Esophagus squamous epithelium (tissue), 5 donors: ENCODE results near the gene UBE2R2. TPM values are rescaled to one million over a fixed set of nuclear protein-coding genes. Genes with fewer than 3 reads are reported as not detected.

Experiments
- DNase-seq: peaks from one replicate; lab custom pipeline; 2025; lab: John Stamatoyannopoulos, UW
- H3K27ac ChIP-seq, 4 donors: fragments of 200-600 bp; sonication (generic); one replicate each; pipeline ENCODE4 v1.5.1; 2016 to 2019; ENCODE audit warnings: mild to moderate bottlenecking in 1 of 4
- H3K27me3 ChIP-seq, 4 donors: fragments of 200-600 bp; sonication (generic); 1 replicate in 3 of 4; 2 replicates in 1 of 4; pipeline versions ENCODE4 v1.5.1 to v1.6.0; 2017 to 2021; ENCODE audit warnings: antibody characterized with exemption in 1 of 4
- H3K36me3 ChIP-seq, 3 donors: fragments of 200-600 bp; sonication (generic); one replicate each; pipeline ENCODE4 v1.5.1; 2016 to 2019
- H3K4me1 ChIP-seq, 3 donors: fragments of 200-600 bp; sonication (generic); one replicate each; pipeline ENCODE4 v1.5.1; 2017 to 2019
- H3K4me3 ChIP-seq, 4 donors: fragments of 200-600 bp; sonication (generic); 1 replicate in 3 of 4; 2 replicates in 1 of 4; pipeline ENCODE4 v1.5.1; 2016 to 2019; ENCODE audit warnings: mild to moderate bottlenecking in 2 of 4, moderate library complexity in 1 of 4
- H3K9me3 ChIP-seq, 3 donors: fragments of 200-600 bp; sonication (generic); one replicate each; pipeline ENCODE4 v1.5.1; 2016 to 2019
- CTCF ChIP-seq, 6 experiments: fragments of 450-650 bp in 4 of 6; fragments of 200-600 bp in 2 of 6; sonication (generic) in 2 of 6; IDR thresholded peaks; one replicate each; pipeline ENCODE4 v1.5.1; 2016 to 2019; ENCODE audit warnings: antibody characterized with exemption in 6 of 6, mild to moderate bottlenecking in 4 of 6, moderate library complexity in 4 of 6
- POLR2A ChIP-seq, 4 donors: fragments of 450-650 bp; IDR thresholded peaks; one replicate each; pipeline ENCODE4 v1.6.1; 2017; ENCODE audit warnings: antibody characterized with exemption in 4 of 4, mild to moderate bottlenecking in 4 of 4, moderate library complexity in 3 of 4
- WGBS, 2 donors: methylation state at CpG; one replicate each; pipeline ENCODE4 v1.1.5; 2018; 5-methylcytosine and 5-hydroxymethylcytosine counted together
- intact Hi-C: fragments of 100-400 bp; cut with DNase I; formaldehyde crosslinking; loops from one replicate; pipeline ENCODE4 v1.15.0; 2022
- total RNA-seq, 4 donors: library from RNA; depleted of rRNA; stranded (reverse); fragments of >200 nt; gene quantifications; one replicate each; pipeline ENCODE4 v1.1.0, GENCODE V29; 2016
- donor health status: DM: yes; HTN: yes; CAD: no.

Gene UBE2R2
- total RNA-seq, 4 donors from 2014 or later = 14.3 to 19.1 (median 16.7) TPM

GRCh38 chr9:33903157-33903780 lies 86.3 kb downstream of the UBE2R2 start:
- 73 to 78% methylated on average over 4 of the region's 4 CpGs for WGBS, 2 donors
- Histone ChIP-seq H3K27ac (no peak overlapping the region), H3K9me3 (no peaks in the 10 kb centered on the region), H3K36me3 (peaks cover 0 to 55% (median 0%) of the 10 kb centered on the region in 3 donors), H3K4me1 (peaks cover 0 to 11% (median 0%) of the 10 kb centered on the region in 3 donors), H3K27me3 (no peaks in the 10 kb centered on the region), H3K4me3 (no peak overlapping the region)
- TF ChIP-seq CTCF (IDR thresholded peaks at IDR 0.05) = no peak
- TF ChIP-seq POLR2A (IDR thresholded peaks at IDR 0.05) = no peak
- intact Hi-C loops = no loop called here
- DNase-seq = no peak

GRCh38 chr9:33905137-33905536 lies 88.2 kb downstream of the UBE2R2 start:
- 81 to 100% methylated on average over 1 of the region's 1 CpG for WGBS, 2 donors
- peaks cover 0 to 49% (median 0%) of the 10 kb centered on the region in 3 donors for H3K36me3 ChIP-seq
- intact Hi-C loops = no loop called here

GRCh38 chr9:33906769-33907168 lies 89.8 kb downstream of the UBE2R2 start:
- Histone ChIP-seq H3K36me3 (peaks cover 0 to 33% (median 0%) of the 10 kb centered on the region in 3 donors), H3K9me3 (no peaks in the 10 kb centered on the region), H3K4me1 (peaks cover 0 to 11% (median 0%) of the 10 kb centered on the region in 3 donors), H3K4me3 (no peak overlapping the region), H3K27ac (no peak overlapping the region), H3K27me3 (no peaks in the 10 kb centered on the region)
- no peak for DNase-seq
- TF ChIP-seq CTCF (IDR thresholded peaks at IDR 0.05) (no peak), POLR2A (IDR thresholded peaks at IDR 0.05) (no peak)
- intact Hi-C loops = no loop called here
- WGBS, 2 donors = 91 to 94% methylated on average over 2 of the region's 2 CpGs

More at GRCh38 chr9:33905137-33905536, 88.2 kb downstream of the UBE2R2 start:
- Histone ChIP-seq H3K27ac (no peak overlapping the region), H3K27me3 (no peaks in the 10 kb centered on the region), H3K9me3 (no peaks in the 10 kb centered on the region), H3K4me1 (peaks cover 0 to 11% (median 0%) of the 10 kb centered on the region in 3 donors), H3K4me3 (no peak overlapping the region)
- TF ChIP-seq POLR2A (IDR thresholded peaks at IDR 0.05) = no peak
- TF ChIP-seq CTCF (IDR thresholded peaks at IDR 0.05) = no peak
- DNase-seq = no peak

GRCh38 chr9:33907347-33907746 lies 90.4 kb downstream of the UBE2R2 start:
- DNase-seq = no peak
- no peak overlapping the region for H3K27ac ChIP-seq
- 75 to 83% methylated on average over 4 of the region's 4 CpGs for WGBS, 2 donors
- no peak for TF ChIP-seq POLR2A (IDR thresholded peaks at IDR 0.05)
- no peak for TF ChIP-seq CTCF (IDR thresholded peaks at IDR 0.05)
- H3K4me3 ChIP-seq = no peak overlapping the region
- peaks cover 0 to 11% (median 0%) of the 10 kb centered on the region in 3 donors for H3K4me1 ChIP-seq
- H3K36me3 ChIP-seq = peaks cover 0 to 33% (median 0%) of the 10 kb centered on the region in 3 donors
- H3K27me3 ChIP-seq = no peaks in the 10 kb centered on the region
- intact Hi-C loops = no loop called here
- no peaks in the 10 kb centered on the region for H3K9me3 ChIP-seq

GRCh38 chr9:33908114-33908513 lies 91.2 kb downstream of the UBE2R2 start:
- H3K4me3 ChIP-seq = no peak overlapping the region
- no peak for DNase-seq
- 96 to 98% methylated on average over 3 of the region's 3 CpGs for WGBS, 2 donors

More at GRCh38 chr9:33908114-33908513, 91.2 kb downstream of the UBE2R2 start:
- no peak for TF ChIP-seq CTCF (IDR thresholded peaks at IDR 0.05)
- TF ChIP-seq POLR2A (IDR thresholded peaks at IDR 0.05) = no peak
- Histone ChIP-seq H3K27me3 (no peaks in the 10 kb centered on the region), H3K4me1 (peaks cover 0 to 11% (median 0%) of the 10 kb centered on the region in 3 donors), H3K9me3 (no peaks in the 10 kb centered on the region), H3K36me3 (peaks cover 0 to 33% (median 4%) of the 10 kb centered on the region in 3 donors), H3K27ac (no peak overlapping the region)
- intact Hi-C loops = no loop called here
